Esophagus (tissue), 2 donors: Measurements from ENCODE around the gene TRPV3. TPM values are rescaled to one million over a fixed set of nuclear protein-coding genes. Genes with fewer than 3 reads are reported as not detected.

Experiments used
- H3K27ac ChIP-seq, 2 donors: one replicate each; pipeline ENCODE4 v1.5.1; 2013; ENCODE audit warnings: low read depth in 2 of 2, mild to moderate bottlenecking in 2 of 2, inconsistent platforms in 1 of 2, low read length in 1 of 2, moderate library complexity in 1 of 2
- H3K27me3 ChIP-seq, 2 donors: one replicate each; pipeline ENCODE4 v1.6.1; 2013; ENCODE audit warnings: low read length in 2 of 2, control low read depth in 1 of 2, mild to moderate bottlenecking in 1 of 2; ENCODE audit not compliant: insufficient read depth in 2 of 2, control insufficient read depth in 1 of 2
- H3K36me3 ChIP-seq, 2 donors: one replicate each; pipeline ENCODE4 v1.6.1; 2013; ENCODE audit warnings: low read length in 1 of 2; ENCODE audit not compliant: control insufficient read depth in 2 of 2, insufficient read depth in 2 of 2
- H3K4me1 ChIP-seq, 2 donors: one replicate each; pipeline ENCODE4 v1.6.1; 2013; ENCODE audit warnings: low read length in 1 of 2; ENCODE audit not compliant: control insufficient read depth in 2 of 2, insufficient read depth in 2 of 2
- H3K4me3 ChIP-seq, 2 donors: one replicate each; pipeline ENCODE4 v1.5.1; 2013; ENCODE audit warnings: low read length in 2 of 2, mild to moderate bottlenecking in 2 of 2, low read depth in 1 of 2, moderate library complexity in 1 of 2
- H3K9me3 ChIP-seq, 2 donors: one replicate each; pipeline ENCODE4 v1.6.1; 2013; ENCODE audit warnings: mild to moderate bottlenecking in 2 of 2, low read depth in 1 of 2, low read length in 1 of 2, moderate library complexity in 1 of 2; ENCODE audit not compliant: control insufficient read depth in 2 of 2, insufficient read depth in 1 of 2
- WGBS, 2 donors: extraction: QIAGEN DNeasy Blood & Tissue Kit; methylation state at CpG; one replicate each; pipeline ENCODE4 v1.1.7; 2013; 5-methylcytosine and 5-hydroxymethylcytosine counted together
- polyA plus RNA-seq, 2 donors: library from polyadenylated mRNA; stranded (reverse); fragments of 200-250 nt; gene quantifications; one replicate each; pipeline ENCODE4 v1.2.3, GENCODE V29; 2013
- donor health status: healthy with polysubstance abuse.
- donor health status: Bipolar disorder and iron deficiency.

TRPV3 gene
- polyA plus RNA-seq, 2 donors, result 0.16 to 0.83 TPM

- Histone ChIP-seq H3K27ac (no peak overlapping the region), H3K9me3 (no peaks in the 10 kb centered on the region), H3K36me3 (peaks cover 0 to 18% of the 10 kb centered on the region in 2 donors), H3K27me3 (no peaks in the 10 kb centered on the region), H3K4me3 (no peak overlapping the region), H3K4me1 (no peaks in the 10 kb centered on the region)
- 88 to 89% methylated on average over 9 to 11 of the region's 11 CpGs for WGBS, 2 donors
These were observed 19.4 kb upstream of the TRPV3 start for GRCh38 chr17:3576970-3577369.

- Histone ChIP-seq H3K9me3 (no peaks in the 10 kb centered on the region), H3K36me3 (peaks cover 7 to 29% of the 10 kb centered on the region in 2 donors), H3K4me3 (no peak overlapping the region), H3K4me1 (no peaks in the 10 kb centered on the region), H3K27ac (no peak overlapping the region), H3K27me3 (no peaks in the 10 kb centered on the region)
- 62 to 72% methylated on average over 5 of the region's 5 CpGs for WGBS, 2 donors
These were observed 17.9 kb upstream of the TRPV3 start for GRCh38 chr17:3575511-3575910.

- Histone ChIP-seq H3K4me3 (no peak overlapping the region), H3K9me3 (no peaks in the 10 kb centered on the region), H3K27me3 (no peaks in the 10 kb centered on the region), H3K36me3 (peaks cover 7 to 27% of the 10 kb centered on the region in 2 donors), H3K27ac (no peak overlapping the region), H3K4me1 (no peaks in the 10 kb centered on the region)
- WGBS, 2 donors, result 84 to 89% methylated on average over 7 of the region's 7 CpGs
These were observed 16.6 kb upstream of the TRPV3 start for GRCh38 chr17:3574231-3574630.

- H3K27me3 ChIP-seq, result no peaks in the 10 kb centered on the region
- no peaks in the 10 kb centered on the region for H3K4me1 ChIP-seq
- no peak overlapping the region for H3K27ac ChIP-seq
- no peak overlapping the region for H3K4me3 ChIP-seq
- 87 to 90% methylated on average over 20 to 22 of the region's 22 CpGs for WGBS, 2 donors
- no peaks in the 10 kb centered on the region for H3K9me3 ChIP-seq
- H3K36me3 ChIP-seq, result peaks cover 7 to 27% of the 10 kb centered on the region in 2 donors
These were observed 15.9 kb upstream of the TRPV3 start for GRCh38 chr17:3573246-3574100.

- Histone ChIP-seq H3K4me1 (no peaks in the 10 kb centered on the region), H3K9me3 (no peaks in the 10 kb centered on the region), H3K27ac (no peak overlapping the region), H3K36me3 (peaks cover 7 to 26% of the 10 kb centered on the region in 2 donors), H3K27me3 (no peaks in the 10 kb centered on the region), H3K4me3 (no peak overlapping the region)
- WGBS, 2 donors, result 93 to 94% methylated on average over 7 of the region's 7 CpGs
These were observed 14.6 kb upstream of the TRPV3 start for GRCh38 chr17:3572231-3572630.

GRCh38 chr17:3571043-3571900 is 13.7 kb upstream of the TRPV3 start:
- Histone ChIP-seq H3K36me3 (peaks cover 7 to 22% of the 10 kb centered on the region in 2 donors), H3K4me1 (no peaks in the 10 kb centered on the region), H3K27ac (no peak overlapping the region), H3K27me3 (no peaks in the 10 kb centered on the region), H3K4me3 (no peak overlapping the region), H3K9me3 (no peaks in the 10 kb centered on the region)
- 90 to 91% methylated on average over 36 of the region's 36 CpGs for WGBS, 2 donors

GRCh38 chr17:3569534-3570137 is 12.0 kb upstream of the TRPV3 start:
- no peak overlapping the region for H3K4me3 ChIP-seq
- no peaks in the 10 kb centered on the region for H3K27me3 ChIP-seq
- no peaks in the 10 kb centered on the region for H3K4me1 ChIP-seq
- no peaks in the 10 kb centered on the region for H3K9me3 ChIP-seq
- no peak overlapping the region for H3K27ac ChIP-seq
- peaks cover 7 to 22% of the 10 kb centered on the region in 2 donors for H3K36me3 ChIP-seq
- 92 to 94% methylated on average over 9 of the region's 9 CpGs for WGBS, 2 donors

- Histone ChIP-seq H3K27me3 (no peaks in the 10 kb centered on the region), H3K36me3 (peaks cover 6 to 8% of the 10 kb centered on the region in 2 donors), H3K4me3 (no peak overlapping the region), H3K27ac (no peak overlapping the region), H3K9me3 (no peaks in the 10 kb centered on the region), H3K4me1 (peaks cover 0 to 5% of the 10 kb centered on the region in 2 donors)
- 95% methylated on average over 12 of the region's 12 CpGs for WGBS, 2 donors
These were observed 8.9 kb upstream of the TRPV3 start for GRCh38 chr17:3566551-3566950.

GRCh38 chr17:3565143-3565542 is 7.5 kb upstream of the TRPV3 start:
- no peak overlapping the region for H3K27ac ChIP-seq
- H3K36me3 ChIP-seq, result peaks cover 0 to 2% of the 10 kb centered on the region in 2 donors
- no peaks in the 10 kb centered on the region for H3K27me3 ChIP-seq
- H3K4me1 ChIP-seq, result peaks cover 0 to 5% of the 10 kb centered on the region in 2 donors
- H3K4me3 ChIP-seq, result no peak overlapping the region
- WGBS, 2 donors, result 73 to 79% methylated on average over 4 of the region's 4 CpGs
- H3K9me3 ChIP-seq, result no peaks in the 10 kb centered on the region
